AG09319 (cell line): Measurements from ENCODE around the gene PIGO.

Experiments
- DNase-seq: peaks from one replicate; pipeline ENCODE4 v3.0.0-alpha.2; 2010; ENCODE audit warnings: low read depth; ENCODE audit errors: extremely low read depth
- TF ChIP-seq, protein P1 (sequence below): IDR thresholded peaks from 2 replicates; pipeline ENCODE4 v1.5.1; 2011; ENCODE audit warnings: low read depth, mild to moderate bottlenecking, inconsistent platforms, low read length, moderate library complexity

Gene PIGO

GRCh38 chr9:35070823-35071813 lies 25.3 kb downstream of the PIGO start:
- DNase-seq = no peak
- TF ChIP-seq, protein P1, sequence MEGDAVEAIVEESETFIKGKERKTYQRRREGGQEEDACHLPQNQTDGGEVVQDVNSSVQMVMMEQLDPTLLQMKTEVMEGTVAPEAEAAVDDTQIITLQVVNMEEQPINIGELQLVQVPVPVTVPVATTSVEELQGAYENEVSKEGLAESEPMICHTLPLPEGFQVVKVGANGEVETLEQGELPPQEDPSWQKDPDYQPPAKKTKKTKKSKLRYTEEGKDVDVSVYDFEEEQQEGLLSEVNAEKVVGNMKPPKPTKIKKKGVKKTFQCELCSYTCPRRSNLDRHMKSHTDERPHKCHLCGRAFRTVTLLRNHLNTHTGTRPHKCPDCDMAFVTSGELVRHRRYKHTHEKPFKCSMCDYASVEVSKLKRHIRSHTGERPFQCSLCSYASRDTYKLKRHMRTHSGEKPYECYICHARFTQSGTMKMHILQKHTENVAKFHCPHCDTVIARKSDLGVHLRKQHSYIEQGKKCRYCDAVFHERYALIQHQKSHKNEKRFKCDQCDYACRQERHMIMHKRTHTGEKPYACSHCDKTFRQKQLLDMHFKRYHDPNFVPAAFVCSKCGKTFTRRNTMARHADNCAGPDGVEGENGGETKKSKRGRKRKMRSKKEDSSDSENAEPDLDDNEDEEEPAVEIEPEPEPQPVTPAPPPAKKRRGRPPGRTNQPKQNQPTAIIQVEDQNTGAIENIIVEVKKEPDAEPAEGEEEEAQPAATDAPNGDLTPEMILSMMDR = no peak

GRCh38 chr9:35069020-35069419 lies 27.4 kb downstream of the PIGO start:
- TF ChIP-seq, protein P1 = no peak

DNA sequence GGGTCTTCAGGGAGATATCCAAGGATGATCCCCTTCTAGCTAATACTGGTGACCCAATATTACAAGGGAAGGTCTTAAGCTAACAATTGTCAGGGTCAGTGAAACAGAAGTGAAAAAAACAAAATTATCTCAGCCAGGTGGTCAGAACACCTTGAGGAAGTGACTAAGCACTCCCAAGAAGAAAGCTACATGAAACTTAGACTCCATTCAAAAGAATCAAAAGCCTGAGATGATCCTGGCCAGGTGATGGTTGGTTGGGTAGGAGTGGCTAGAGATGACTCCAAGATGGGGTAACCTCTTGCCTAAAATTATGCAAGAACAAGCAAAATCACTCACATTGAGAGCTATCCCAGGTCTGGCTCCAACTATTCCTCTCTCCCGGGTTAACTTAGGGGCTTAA lies 29.3 kb downstream of the PIGO start:
- TF ChIP-seq, protein P1 = no peak
- DNase-seq = no peak

More at GRCh38 chr9:35069020-35069419, 27.4 kb downstream of the PIGO start:
- no peak for DNase-seq

- no peak for DNase-seq
- TF ChIP-seq, protein P1 = no peak
Observed at GRCh38 chr9:35060548-35061207, 35.7 kb downstream of the PIGO start.

DNA sequence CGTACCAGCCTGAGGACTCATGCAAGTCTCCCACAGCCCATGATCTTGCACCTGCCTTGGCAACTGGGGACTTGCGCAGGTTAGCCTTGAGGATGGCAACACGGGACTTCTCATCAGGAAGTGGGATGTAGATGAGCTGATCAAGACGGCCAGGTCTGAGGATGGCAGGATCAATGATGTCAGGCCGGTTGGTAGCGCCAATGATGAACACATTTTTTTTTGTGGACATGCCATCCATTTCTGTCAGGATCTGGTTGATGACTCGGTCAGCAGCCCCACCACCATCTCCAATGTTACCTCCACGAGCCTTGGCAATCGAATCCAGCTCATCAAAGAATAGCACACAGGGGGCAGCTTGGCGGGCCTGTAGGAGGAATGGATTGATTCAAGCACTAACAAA lies 37.0 kb downstream of the PIGO start:
- TF ChIP-seq, protein P1 = no peak
- DNase-seq = no peak

- TF ChIP-seq, protein P1 = no peak
- no peak for DNase-seq
Observed at GRCh38 chr9:35057271-35057620, 39.1 kb downstream of the PIGO start.
